Cardiac muscle cell (in vitro differentiated cells and primary cell): ENCODE results near the gene MYLK4. TPM values are rescaled to one million over a fixed set of nuclear protein-coding genes. Genes with fewer than 3 reads are reported as not detected.

Experiments
- polyA plus RNA-seq: library from polyadenylated mRNA; unstranded; fragments of >200 nt; fragmentation: Nextera tagmentation; extraction: Ambion mirVana; gene quantifications from 2 replicates; pipeline ENCODE4 v1.2.1, GENCODE V29; 2016
- total RNA-seq: library from RNA; depleted of rRNA; stranded (reverse); fragments of >200 nt; gene quantifications from 2 replicates; pipeline ENCODE4 v1.2.3, GENCODE V29; 2016

The MYLK4 gene
- total and polyA plus RNA-seq, 2 experiments from 2014 or later = 0.23 to 0.69 TPM

Other genes with a start within 250 kb of the MYLK4 start
- 63.0 and 89.9 TPM in 2 replicates for gene WRNIP1, start 14.5 kb upstream of the MYLK4 start, total RNA-seq
- gene WRNIP1, start 14.5 kb upstream of the MYLK4 start, polyA plus RNA-seq = 59.2 and 77.7 TPM in 2 replicates
- 3.2 and 8.7 TPM in 2 replicates for gene SERPINB1, start 90.9 kb upstream of the MYLK4 start, total RNA-seq
- 6.5 and 9.8 TPM in 2 replicates for gene SERPINB1, start 90.9 kb upstream of the MYLK4 start, polyA plus RNA-seq
- gene SERPINB9, start 152.4 kb upstream of the MYLK4 start, total RNA-seq = 4.5 and 5.4 TPM in 2 replicates
- gene SERPINB9, start 152.4 kb upstream of the MYLK4 start, polyA plus RNA-seq = 5.3 and 6.6 TPM in 2 replicates
- gene SERPINB6, start 220.6 kb upstream of the MYLK4 start, total RNA-seq = 83.4 and 122 TPM in 2 replicates
- 91.8 and 118 TPM in 2 replicates for gene SERPINB6, start 220.6 kb upstream of the MYLK4 start, polyA plus RNA-seq
- gene NQO2, start 249.0 kb upstream of the MYLK4 start, total RNA-seq = 38.7 and 42.7 TPM in 2 replicates
- gene NQO2, start 249.0 kb upstream of the MYLK4 start, polyA plus RNA-seq = 92.8 and 103 TPM in 2 replicates